Fibroblast of the conjunctiva (primary cell): Measurements from ENCODE around the gene MYLK4.

Source experiments
- DNase-seq: peaks from one replicate; pipeline ENCODE4 v3.0.0-alpha.2; 2010; ENCODE audit warnings: low read depth

MYLK4 gene

GRCh38 chr6:2630359-2630758 is 120.4 kb downstream of the MYLK4 start:
- peak; percentile 93 for DNase-seq

GRCh38 chr6:2626401-2626800 is 124.3 kb downstream of the MYLK4 start:
- no peak for DNase-seq

GRCh38 chr6:2625581-2625980 is 125.1 kb downstream of the MYLK4 start:
- no peak for DNase-seq

GRCh38 chr6:2624177-2624576 is 126.5 kb downstream of the MYLK4 start:
- DNase-seq = no peak

GRCh38 chr6:2623295-2623694 is 127.4 kb downstream of the MYLK4 start:
- no peak for DNase-seq

- no peak for DNase-seq
Measured at GRCh38 chr6:2622671-2623070, 128.1 kb downstream of the MYLK4 start.

GRCh38 chr6:2619651-2620050 is 131.1 kb downstream of the MYLK4 start:
- no peak for DNase-seq

- DNase-seq = no peak
Measured at GRCh38 chr6:2617729-2618128, 133.0 kb downstream of the MYLK4 start.

GRCh38 chr6:2616811-2617210 is 133.9 kb downstream of the MYLK4 start:
- DNase-seq = no peak

- DNase-seq = no peak
Measured at GRCh38 chr6:2615251-2615650, 135.5 kb downstream of the MYLK4 start.

GRCh38 chr6:2614846-2615245 is 135.9 kb downstream of the MYLK4 start:
- no peak for DNase-seq

- no peak for DNase-seq
Measured at GRCh38 chr6:2614155-2614554, 136.6 kb downstream of the MYLK4 start.
